Fibroblast of pulmonary artery (primary cell): ENCODE data around the gene GAST.

Source experiments
- DNase-seq: peaks from one replicate; pipeline ENCODE4 v3.0.0-alpha.2; 2010; ENCODE audit warnings: low read depth
- H3K4me3 ChIP-seq: replicated peaks from 2 replicates; pipeline ENCODE4 v1.5.1; 2011; ENCODE audit warnings: low read depth, mild to moderate bottlenecking, control low read depth, low read length, moderate library complexity
- TF ChIP-seq, protein P1 (sequence below): IDR thresholded peaks from 2 replicates; pipeline ENCODE4 v1.5.1; 2011; ENCODE audit warnings: mild to moderate bottlenecking, control low read depth, low read length, inconsistent platforms; ENCODE audit errors: missing control alignments

GAST gene

DNA sequence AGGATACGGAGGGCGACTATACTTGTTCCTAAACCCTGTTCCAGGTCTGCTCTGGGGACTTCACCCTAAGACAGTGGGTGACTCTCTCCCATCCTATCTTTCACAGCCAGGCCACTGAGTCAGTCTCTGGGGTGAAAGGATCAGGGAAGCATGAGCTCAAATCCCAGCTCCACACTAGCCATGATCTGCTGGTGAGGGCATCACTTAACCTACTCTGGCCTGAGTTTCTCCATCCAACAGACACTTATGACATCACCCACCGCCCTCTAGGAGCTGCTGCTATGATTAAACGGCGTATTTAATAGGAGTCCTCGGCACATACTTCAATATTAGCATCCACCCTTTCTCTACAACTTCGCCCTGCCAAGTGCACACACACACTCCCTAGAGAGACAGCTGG lies 10.1 kb downstream of the GAST start:
- DNase-seq = no peak
- TF ChIP-seq, protein P1, sequence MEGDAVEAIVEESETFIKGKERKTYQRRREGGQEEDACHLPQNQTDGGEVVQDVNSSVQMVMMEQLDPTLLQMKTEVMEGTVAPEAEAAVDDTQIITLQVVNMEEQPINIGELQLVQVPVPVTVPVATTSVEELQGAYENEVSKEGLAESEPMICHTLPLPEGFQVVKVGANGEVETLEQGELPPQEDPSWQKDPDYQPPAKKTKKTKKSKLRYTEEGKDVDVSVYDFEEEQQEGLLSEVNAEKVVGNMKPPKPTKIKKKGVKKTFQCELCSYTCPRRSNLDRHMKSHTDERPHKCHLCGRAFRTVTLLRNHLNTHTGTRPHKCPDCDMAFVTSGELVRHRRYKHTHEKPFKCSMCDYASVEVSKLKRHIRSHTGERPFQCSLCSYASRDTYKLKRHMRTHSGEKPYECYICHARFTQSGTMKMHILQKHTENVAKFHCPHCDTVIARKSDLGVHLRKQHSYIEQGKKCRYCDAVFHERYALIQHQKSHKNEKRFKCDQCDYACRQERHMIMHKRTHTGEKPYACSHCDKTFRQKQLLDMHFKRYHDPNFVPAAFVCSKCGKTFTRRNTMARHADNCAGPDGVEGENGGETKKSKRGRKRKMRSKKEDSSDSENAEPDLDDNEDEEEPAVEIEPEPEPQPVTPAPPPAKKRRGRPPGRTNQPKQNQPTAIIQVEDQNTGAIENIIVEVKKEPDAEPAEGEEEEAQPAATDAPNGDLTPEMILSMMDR = no peak
- no peak overlapping the region for H3K4me3 ChIP-seq

GRCh38 chr17:41723801-41724475 lies 11.8 kb downstream of the GAST start:
- no peak for DNase-seq
- TF ChIP-seq, protein P1 = no peak
- H3K4me3 ChIP-seq = no peak overlapping the region

DNA sequence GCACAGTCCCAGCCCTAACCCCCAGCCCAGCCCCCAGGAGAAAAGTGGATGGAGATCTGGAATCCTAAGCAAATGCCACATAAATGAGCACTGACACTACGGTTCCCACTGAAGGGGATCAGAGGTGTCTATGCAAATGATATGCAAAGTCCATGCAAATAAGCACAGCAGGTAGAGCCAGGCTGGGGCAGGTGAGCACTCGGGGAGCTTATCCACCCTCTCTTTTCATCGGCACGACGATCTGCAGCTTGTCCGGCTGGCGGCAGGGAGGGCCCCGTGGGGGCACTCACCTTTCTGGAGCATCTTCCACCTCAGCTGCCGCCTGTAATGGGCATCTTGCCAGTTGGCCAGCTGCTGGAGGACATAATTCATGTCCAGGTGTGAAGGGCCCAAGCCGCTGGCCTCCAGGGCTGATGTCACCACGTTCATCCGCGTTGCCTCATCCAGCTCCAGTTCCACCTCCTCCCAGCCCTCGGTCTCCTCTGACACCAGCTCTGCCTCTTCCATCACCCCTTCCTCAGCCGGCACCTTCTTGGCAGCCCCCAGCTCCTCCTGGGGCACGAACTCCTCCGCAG lies 12.4 kb downstream of the GAST start:
- TF ChIP-seq, protein P1 = no peak

GRCh38 chr17:41725134-41725533 lies 13.0 kb downstream of the GAST start:
- no peak overlapping the region for H3K4me3 ChIP-seq
- DNase-seq = no peak
- TF ChIP-seq, protein P1 = no peak

More for the DNA sequence above, 12.4 kb downstream of the GAST start:
- DNase-seq = no peak
- H3K4me3 ChIP-seq = no peak overlapping the region

- DNase-seq = no peak
- H3K4me3 ChIP-seq = no peak overlapping the region
- TF ChIP-seq, protein P1 = no peak
Observed at GRCh38 chr17:41728056-41728455, 15.9 kb downstream of the GAST start.

- H3K4me3 ChIP-seq = no peak overlapping the region
- TF ChIP-seq, protein P1 = no peak
- DNase-seq = no peak
Observed at GRCh38 chr17:41730479-41730878, 18.3 kb downstream of the GAST start.

DNA sequence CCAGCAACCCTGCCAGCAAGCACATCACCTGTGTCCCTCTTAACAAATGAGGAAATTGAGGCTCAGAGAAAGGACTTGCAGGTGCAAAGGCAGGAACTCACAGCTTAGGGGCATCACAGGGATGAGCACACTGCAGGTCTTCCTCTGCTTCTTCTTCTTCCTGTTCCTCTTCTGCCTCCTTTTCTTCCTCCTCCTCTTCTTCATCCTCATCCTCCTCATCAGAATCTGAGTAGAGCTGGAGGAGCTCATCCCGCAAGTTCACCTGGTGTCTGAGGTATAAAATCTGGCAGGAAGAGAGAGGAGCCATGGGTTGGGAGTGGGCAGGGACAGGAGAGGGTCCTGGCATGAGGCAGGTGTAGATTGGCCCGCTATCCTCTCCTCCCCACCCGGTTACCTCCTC lies 19.7 kb downstream of the GAST start:
- no peak for DNase-seq
- TF ChIP-seq, protein P1 = no peak
- H3K4me3 ChIP-seq = no peak overlapping the region
